ENCODE measurements around the gene EXOC3L1.

Gene EXOC3L1

DNA sequence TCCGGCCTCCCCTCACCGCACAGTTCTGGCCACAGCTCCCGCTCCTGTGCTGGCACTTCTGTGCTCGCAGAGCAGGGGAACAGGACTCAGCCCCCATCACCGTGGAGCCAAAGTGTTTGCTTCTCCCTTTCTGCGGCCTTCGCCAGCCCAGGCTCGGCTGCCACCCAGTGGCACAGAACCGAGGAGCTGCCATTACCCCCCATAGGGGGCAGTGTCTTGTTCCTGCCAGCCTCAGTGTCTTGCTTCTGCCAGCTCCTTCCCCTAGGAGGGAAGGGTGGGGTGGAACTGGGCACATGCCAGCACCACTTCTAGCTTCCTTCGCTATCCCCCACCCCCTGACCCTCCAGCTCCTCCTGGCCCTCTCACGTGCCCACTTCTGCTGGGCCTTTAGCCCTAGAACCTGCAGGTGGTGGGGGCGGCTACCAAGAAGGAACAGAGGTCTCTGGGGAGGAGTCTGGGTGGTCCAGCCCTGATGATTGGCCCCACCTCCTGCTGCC, 8.3 kb upstream of the EXOC3L1 start:
- DNase-seq, result no peak

DNA sequence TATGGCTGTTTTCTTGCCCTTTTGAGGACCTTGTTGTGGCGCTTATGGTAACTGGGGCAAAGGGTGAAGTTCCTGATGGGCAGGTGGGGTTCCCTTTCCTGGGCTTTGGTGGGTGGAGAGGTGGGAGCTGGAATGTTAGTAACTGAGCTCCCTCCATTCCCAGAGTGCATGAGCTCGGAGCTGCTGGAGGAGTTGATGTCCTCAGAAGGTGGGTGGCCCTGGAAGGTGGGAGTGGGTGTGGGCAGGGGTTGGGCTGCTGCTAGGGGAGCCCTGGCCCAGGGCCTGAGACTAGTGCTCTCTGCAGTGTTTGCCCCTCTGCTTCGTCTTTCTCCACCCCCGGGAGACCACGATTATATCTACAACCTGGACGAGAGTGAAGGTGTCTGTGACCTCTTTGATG, 7.8 kb upstream of the EXOC3L1 start:
- DNase-seq, result no peak

DNA sequence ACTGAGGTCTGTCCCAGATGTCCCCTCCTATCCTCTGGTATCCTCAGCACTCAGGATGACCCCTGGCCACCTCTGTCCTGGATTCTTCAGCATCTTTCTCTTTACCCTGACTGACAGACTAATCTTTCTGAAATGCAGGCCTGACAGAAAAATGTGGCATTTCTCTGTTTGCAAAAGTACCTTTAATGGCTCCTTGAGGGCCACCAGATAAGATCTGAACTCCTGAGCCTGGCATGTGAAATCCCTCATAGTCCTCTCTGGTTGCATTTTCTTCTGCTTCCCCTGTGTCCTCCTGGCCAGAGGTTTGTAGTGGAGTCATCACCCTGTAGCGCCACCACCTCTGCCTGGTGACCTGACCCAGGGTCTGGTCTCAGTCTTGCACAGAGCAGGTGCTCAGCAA, 6.9 kb upstream of the EXOC3L1 start:
- DNase-seq, result no peak

DNA sequence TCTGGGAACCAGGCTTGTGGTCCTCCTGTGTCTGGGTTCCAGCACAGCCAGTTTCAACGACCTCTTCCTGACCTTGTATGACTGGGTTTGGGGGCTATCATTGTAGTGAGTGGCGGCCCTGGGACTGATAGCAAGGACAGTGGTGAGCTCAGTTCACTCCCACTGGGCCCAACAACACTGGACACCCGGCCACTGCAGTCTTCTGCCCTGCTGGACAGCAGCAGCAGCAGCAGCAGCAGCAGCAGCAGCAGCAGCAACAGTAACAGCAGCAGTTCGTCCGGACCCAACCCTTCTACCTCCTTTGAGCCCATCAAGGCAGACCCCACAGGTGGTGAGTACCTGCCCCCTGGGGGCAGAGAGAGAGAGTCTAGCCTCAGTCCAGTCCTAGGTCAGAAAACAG, 5.7 kb upstream of the EXOC3L1 start:
- no peak for DNase-seq

DNA sequence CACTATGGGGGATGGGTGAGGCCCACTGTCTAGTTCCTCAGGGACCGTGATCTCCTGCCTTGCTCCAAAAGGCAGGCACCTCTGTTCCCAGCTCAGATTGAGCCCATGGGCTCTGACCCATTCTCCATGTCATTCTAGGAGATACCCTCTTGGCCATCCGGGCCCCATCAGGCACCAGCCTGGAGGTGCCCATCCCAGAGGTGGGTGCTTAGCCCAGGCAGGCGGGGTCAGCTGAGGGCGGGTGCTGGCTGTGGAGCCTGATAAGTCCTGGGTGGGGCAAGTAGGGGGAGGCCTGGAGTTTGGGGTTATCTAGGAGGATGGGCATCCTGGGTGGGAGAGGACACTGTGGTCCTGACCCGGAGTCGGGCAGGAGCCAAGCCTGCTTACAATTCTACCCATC, 4.3 kb upstream of the EXOC3L1 start:
- no peak for DNase-seq

DNA sequence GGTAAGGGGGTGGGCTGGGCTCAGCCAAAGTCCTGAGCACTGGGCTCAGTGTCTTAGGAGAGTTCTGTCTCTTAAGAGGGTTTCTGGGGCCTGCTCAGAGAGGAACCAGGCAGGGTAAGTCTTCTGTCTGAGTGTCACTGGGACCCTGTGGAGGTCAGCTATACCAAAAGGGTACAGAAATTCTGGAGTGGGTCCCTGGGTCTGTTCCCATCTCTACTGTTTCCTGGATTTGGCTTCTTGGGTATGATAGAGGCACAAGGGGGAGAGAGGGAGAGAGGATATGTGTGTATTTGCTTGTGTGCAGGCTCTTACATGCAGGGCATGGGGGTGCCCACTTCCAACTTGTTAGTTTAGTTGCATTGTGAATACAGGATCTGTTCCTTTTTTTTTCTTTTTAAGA, 3.6 kb upstream of the EXOC3L1 start:
- DNase-seq, result no peak

DNA sequence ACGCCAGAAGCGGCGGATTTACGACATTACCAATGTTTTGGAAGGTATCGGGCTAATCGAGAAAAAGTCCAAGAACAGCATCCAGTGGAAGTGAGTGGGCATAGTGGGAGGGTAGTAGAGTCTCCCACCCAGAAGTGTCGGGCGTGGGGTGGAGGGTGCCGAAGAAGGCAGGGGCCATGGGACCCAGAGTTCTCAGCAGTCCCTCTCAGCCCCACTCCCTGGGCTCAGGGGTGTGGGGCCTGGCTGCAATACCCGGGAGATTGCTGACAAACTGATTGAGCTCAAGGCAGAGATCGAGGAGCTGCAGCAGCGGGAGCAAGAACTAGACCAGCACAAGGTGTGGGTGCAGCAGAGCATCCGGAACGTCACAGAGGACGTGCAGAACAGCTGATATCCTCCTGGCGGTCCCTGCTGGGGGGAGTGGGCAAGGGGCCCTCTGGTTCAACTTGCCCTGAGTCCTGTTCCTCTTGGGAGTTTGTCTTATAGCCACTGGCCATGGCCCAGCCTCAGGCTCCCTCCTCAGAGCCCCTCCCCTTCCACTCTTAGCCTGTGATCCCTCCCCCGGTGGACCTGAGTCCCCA, 2.9 kb upstream of the EXOC3L1 start:
- DNase-seq, result no peak

DNA sequence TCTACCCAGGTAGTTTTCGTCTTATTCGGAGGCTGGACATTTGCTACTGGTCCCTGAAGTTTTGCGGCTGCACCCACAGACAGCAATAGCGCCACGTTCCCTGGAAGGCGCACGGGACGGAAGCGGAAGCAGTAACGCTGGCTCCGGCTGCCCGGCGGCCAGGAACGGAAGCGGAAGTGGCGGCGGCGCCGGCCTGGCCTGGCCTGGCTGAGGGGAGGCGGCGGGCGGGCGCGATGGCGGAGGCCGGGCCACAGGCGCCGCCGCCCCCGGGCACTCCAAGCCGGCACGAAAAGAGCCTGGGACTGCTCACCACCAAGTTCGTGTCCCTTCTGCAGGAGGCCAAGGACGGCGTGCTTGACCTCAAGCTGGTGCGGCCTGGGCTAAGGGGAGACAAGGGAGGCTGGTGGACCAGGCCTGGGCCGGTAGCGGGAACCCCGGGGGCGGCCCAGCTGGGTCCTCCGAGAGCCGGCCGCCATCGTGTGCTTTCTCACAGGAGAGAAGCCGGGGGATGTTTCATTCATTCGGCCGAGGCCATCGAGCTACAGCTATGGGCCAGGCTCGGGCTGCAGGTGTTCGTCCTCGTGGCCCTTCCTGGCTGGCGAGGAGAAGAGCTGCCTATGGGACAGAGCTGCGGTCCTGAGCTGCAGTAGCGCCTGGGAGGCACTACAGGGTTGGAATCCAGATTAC, 2.2 kb upstream of the EXOC3L1 start, which contains the start of gene E2F4:
E2F4 (plus strand) TSS at position 161 of the 687 bp plus-strand sequence; CDS start at position 234, 73 bp downstream.
- DNase-seq, result peak; percentile 29 to 86

DNA sequence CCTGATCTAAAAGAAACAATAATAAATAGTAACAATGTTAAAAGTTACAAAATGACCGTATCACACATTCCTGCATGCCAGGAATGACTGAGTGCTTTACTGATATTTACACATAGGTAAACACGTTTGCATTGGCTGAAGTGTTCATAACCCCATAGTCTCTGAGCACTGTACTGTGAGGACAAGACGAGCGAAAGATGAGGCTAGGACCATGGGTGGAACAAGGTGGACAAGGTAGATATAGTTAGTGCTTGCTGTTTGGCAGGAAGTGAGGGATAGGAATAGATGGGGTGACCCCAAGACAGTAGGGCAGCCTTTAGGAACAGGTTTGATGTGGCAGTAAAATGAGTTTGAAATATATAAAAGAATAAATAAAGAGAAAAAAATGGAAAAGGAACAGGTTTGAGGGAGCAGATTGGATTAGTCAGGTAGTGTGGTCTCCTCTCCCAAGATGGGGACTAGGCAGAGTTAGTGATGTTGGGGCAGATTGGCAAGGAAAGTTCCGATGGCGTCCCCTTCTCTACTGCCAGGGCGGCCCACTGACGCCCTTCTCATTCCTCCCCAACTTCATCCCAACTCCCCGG, 1.6 kb upstream of the EXOC3L1 start:
- no peak for DNase-seq

DNA sequence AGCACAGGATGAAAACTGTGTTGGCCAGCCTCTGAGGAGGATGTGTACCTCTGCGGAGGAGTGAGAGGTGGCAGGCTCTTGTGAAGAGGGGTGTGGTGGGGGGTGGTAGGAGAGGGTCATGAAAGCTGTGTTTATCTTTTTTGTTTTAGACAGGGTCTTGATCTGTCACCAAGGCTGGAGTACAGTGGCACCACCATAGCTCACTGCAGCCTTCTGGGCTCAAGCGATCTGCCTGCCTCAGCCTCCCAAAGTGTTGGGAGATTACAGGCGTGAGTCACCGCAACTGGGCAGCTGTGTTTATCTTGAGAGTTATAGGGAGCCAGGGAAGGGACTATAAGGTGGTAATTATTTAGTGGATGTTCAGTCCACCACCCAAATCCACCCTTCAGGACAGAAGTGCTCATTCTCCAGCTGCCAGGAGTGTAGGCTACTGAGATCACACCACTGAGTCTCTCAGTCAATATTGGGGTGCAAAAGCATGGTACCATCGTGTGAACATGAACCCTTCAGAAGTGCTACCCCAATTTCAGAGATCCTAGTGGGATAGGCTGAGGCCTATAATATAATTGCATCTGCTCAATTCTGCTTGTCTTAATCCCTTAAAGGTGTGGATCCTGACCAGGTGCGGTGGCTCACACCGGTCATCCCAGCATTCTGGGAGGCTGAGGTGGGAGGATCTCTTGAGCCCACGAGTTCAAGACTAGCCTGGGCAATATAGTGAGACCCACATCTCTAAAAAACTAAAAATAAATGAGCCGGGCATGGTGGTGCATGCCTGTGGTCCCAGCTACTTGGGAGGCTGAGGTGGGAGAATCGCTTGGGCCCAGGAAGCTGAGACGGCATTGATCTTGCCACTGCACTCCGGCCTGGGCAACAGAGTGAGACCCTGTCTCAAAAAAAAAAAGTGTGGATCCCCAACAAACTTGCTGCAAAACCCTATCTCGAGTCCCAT, 788 bp upstream of the EXOC3L1 start:
- DNase-seq, result no peak

DNA sequence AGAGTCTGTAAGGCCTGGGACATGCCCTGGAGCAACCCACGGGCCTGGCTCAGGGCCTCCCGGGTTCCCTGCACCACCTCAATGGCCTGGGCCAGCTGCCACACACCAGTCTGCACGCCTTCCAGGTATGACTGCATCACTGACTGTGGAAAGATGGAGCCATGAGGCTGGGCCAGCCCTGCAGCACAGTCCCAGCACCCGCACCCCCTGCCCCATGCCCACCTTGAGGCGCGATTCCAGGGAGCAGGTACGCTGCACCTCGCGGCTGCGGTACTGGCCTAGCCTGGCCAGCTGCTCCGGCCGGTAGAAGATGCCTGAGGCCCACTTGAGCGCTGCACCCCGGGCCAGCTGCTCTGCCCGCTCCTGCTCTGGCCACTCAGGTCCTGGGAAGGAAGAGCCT, 1.1 kb downstream of the EXOC3L1 start:
- no peak for DNase-seq

DNA sequence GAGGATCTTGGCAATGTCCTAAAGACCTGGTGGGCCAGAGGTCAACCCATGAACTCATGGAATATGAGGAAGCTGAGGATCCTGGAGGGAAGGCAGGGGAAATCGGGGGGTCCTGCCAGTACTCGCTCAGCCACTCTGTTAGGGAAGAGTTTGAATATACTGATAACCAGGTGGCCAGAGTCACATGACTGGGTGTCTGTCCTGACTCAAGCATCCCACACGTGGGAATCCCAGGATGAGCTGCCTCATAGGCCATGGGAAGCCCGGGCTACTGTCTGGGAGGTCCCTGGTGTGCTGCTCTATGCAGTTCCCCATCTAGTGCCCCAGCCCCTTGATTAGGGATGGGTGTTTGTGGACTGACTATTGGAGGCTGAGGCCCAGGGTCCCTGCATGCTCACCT, 1.6 kb downstream of the EXOC3L1 start:
- DNase-seq, result no peak

DNA sequence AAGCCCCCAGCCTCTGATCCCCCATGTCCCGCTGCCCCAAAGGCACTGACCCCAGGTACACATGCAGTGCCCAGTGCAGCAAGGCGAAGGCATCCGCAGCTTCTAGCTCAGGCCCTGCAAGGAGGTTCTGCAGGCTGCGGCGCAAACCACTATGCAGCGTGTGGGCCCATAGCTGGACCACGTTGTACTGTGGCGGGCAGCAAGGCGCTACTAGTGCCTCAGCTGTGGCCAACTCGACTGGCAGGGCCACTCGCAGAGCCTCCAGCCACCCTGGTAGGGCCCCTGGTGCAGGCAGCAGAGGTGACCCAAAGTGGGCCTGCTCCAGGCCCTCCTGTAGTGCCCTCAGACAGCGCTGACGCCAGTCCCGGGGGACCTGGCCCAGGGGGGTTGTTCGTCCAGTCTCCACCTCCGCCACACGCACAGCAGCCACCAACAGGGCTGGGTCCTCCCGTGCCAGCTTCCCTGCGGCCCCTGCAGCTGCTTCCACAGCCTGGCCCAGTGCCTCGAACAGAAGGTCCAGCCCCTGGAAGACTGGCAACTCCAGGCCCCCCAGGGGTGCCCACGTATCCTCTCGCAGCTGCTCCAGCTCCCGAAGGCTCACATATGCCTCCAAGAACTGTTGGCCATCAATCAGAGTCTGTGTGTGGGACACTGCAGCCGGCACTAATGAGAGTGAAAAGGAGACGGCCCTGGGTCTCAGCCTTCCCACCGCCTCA, 2.6 kb downstream of the EXOC3L1 start:
- peak; percentile 40 to 88 for DNase-seq

DNA sequence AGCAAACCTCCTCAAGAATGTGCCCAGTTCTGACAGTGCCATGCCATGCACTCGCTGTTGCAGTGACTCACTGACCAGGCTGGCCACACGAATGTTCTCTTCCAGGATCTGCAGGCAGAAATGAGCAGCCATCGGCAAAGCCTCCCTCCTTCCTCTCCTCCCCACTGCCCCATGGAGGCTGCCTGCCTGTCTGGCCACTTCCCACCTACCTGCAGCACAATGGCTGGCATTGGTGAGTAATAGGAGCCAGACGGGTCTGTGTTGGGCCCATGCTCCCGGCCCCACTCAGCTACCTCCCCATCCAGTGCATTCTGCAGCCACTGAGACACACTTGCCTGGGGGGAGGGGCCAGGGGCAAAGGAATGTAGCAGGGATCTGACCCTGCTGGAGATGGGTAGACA, 3.4 kb downstream of the EXOC3L1 start:
- DNase-seq, result no peak

DNA sequence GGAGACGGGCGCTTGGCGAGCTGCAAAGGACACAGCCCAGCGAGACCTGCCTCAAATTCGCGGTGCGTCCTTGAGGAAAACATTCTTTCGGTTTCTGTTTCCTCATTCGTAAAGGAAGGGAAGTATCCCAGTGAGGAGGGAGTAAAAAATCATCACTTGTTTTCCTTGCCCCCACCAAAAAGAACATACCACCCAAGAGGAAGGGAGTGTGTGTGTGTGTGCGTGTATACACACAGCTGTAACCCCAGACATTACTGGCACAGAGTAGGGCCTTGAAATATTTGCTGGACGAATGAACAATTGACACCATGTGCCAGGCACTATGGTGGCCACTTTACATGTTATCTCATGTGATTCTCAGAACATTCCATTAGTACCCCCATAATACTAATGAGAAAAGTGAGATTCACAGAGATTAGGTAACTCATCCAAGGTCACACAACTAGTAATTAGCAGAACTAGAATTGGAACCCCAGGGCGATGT, 4.2 kb downstream of the EXOC3L1 start:
- no peak for DNase-seq

DNA sequence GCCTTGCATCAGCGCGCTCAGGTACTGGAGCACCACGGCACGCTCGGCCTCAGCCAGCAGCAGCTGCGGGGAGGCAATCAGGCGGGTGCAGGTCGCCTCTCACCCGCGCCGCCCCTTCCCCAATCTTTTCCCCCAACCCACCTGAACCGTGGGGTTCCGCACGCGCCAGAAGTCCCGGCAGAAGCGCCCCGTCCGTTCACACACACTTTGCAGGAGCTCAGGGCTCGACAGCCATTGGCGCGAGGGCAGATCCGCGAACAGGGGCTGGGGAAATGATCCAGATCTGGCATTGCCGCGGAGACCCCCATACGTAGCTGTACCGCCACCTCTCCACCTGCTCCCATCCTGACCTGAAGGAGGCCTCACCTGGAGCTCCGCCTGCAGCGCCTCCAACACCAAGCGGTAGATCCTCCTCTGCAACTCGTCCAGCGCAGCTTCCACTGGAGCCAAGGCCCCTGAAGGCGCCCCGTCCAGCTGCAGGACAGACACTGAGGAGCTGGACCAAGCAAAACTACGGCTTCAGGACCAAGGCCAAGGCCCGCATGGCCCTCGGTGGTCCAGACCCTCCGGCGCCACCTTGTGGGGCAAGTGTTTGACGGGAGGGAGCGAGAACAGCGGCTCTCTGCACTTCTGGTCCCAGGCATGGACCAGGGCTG, 4.8 kb downstream of the EXOC3L1 start:
- no peak for DNase-seq

DNA sequence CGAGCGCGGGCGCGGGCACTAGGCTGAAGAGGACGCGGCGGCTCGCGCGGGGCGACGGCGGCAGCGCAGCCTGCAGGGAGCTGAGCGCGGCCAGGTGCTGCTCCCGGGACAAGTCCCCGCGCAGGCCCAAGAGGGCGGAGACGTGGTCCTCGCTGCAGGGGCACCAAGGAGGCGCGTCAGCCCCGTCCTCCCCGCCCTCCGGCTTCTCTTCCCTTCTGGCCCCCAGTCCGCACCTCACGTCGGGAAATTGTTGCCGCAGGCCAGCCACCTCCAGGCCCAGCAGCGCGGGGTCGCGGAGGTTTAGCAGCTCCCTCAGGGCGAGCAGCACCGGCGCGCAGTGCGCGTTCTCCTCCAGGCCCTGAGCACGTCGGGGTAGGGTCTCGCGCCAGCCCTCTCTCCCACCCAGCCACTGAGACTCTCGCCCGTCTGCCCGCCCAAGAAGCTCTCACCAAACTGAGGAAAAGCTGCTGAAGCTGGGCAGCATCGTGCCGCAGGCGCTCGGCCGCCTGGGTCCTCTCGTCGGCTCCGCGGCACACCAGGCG, 5.4 kb downstream of the EXOC3L1 start:
- DNase-seq, result no peak

DNA sequence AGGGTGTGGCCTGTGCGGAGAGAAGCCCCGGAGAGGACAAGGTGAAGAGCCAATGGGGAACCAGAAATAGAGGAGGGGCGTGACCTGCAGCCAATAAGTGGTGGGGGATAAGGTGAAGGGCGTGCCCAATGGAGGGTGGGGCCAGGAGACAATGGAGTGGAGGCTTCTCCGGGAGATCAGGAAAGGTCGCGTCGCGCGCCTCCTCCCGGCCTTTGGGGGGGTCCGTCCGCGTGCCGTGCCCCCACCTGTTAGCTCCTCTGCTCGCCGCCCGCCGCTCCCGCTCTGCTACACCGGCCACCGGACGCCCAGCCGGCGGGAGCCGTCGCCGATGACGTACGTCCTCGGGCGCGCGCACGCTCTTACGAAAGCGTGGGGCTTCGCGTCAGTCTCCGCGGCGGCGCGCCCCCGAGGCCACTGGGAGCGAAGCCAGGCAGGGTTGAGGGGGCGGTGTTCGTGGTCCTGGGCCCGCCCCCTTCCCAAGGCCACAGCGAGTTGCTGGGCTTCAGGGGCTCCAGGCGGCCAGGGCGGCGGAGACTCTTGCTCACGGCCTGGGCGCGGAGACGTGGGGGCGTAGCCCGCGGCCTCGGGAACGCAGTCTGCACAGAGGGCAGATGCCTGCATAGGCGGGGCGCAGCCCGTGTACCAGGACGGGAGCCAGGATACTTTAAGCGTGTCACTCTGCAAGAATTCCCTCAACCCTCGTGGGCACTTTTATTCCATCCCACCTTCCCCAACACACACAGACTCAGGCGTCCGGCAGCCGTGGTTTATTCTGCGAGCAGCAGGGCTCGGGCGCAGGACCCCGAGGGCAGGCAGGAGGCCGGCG, 6.1 kb downstream of the EXOC3L1 start, which contains the start of gene MATCAP1:
MATCAP1 (minus strand) TSS at position 337 of the 826 bp plus-strand sequence. CDS start 3,353 bp downstream, outside the sequence.
- DNase-seq, result peak; percentile 84 to 90

DNA sequence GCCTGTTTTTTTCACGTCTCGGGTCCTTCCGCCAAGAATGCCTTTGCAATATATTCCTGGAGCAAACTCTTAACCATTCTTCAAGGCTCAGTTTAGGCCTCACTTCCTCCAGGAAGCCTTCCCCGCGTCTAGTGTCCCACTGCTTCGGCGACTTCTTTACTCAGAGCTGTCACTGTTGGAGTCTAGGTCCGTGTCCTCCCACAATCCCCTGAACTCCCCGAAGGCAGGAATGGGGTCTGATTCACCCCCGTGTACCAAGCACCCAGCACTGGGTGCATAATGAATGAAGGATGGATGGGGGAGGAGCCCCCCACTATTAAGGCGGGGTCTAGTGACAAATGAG, 6.7 kb downstream of the EXOC3L1 start:
- DNase-seq, result no peak

DNA sequence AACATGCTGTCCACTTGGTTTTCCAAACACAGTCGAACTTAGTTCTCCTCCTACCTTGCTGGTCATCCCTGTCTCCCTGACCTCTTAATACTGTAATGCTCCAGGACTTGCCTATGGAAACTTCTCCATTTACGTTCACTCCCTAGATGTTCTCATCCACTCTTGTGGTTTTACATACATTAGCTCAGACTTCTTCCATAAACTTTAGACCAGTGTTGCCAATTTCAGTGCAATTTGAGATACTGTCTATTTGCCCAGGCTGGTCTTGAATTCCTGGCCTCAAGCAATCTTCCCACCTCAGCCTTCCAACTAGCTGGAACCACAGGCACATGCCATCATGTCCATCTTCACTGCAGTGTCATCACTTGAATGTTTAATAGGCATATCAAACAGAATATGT, 7.6 kb downstream of the EXOC3L1 start:
- DNase-seq, result no peak
